B cell (primary cell): ENCODE data around the gene REC8.

Source experiments
- EZH2 ChIP-seq: IDR thresholded peaks from 2 replicates; pipeline ENCODE4 v1.6.1; 2012; ENCODE audit warnings: borderline replicate concordance, low read depth, mild to moderate bottlenecking, moderate library complexity, low read length; ENCODE audit not compliant: insufficient read depth, poor library complexity, severe bottlenecking
- TF ChIP-seq, protein P1 (sequence below): fragments of 200-600 bp; IDR thresholded peaks from one replicate; pipeline ENCODE4 v1.8.0; 2022; ENCODE audit warnings: antibody characterized with exemption, mild to moderate bottlenecking

DNA sequence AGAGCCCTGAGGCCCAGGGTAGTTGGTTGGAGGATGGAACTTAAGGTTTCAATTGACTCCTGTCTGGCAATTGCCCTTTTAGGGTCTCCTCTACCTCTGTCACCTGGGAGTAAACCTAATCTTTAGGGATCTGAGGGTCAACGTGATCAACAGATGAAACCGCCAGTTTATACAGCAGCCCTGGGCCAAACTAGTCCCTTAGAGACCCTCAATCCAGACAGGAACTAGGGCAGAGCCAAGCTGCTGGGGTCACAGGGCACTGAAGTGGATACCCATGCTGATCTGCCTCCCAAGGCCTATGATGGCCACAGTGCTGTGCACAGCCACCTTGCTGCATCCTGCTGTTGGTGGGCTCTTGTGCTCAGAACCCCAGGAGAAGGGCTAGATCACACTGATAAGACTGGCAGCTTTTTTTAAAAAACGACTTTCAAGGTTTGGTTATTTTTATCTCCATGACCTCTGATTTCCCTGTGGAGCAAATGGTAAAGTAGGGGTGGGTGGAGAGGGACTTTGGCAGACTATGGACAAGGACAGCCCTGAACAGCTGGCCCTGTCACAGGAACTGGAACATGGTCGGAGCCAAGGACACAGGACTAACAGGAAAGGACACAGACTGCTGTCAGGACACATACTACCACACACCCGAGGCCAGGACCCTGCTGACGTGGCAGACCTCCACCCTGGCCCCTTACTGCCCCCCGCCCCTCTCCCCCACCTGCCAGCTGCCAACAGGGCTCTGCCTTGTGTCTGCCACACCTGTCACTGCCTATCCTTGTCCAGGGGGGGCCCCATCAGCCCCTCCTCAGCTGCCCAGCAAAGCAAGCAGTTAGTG, 40.9 kb upstream of the REC8 start:
- TF ChIP-seq, protein P1, sequence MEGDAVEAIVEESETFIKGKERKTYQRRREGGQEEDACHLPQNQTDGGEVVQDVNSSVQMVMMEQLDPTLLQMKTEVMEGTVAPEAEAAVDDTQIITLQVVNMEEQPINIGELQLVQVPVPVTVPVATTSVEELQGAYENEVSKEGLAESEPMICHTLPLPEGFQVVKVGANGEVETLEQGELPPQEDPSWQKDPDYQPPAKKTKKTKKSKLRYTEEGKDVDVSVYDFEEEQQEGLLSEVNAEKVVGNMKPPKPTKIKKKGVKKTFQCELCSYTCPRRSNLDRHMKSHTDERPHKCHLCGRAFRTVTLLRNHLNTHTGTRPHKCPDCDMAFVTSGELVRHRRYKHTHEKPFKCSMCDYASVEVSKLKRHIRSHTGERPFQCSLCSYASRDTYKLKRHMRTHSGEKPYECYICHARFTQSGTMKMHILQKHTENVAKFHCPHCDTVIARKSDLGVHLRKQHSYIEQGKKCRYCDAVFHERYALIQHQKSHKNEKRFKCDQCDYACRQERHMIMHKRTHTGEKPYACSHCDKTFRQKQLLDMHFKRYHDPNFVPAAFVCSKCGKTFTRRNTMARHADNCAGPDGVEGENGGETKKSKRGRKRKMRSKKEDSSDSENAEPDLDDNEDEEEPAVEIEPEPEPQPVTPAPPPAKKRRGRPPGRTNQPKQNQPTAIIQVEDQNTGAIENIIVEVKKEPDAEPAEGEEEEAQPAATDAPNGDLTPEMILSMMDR: no peak
- no peak for TF ChIP-seq EZH2
